HEK293T (cell line): ENCODE data around the gene FZD10.

Experiments used
- CTCF ChIA-PET: fragments of 350-600 bp; formaldehyde crosslinking; extraction: SDS; loops from one replicate; lab custom pipeline; 2021; ENCODE audit warnings: antibody characterized with exemption, inconsistent platforms; lab: Yijun Ruan, JAX
- POLR2A ChIA-PET: fragments of 350-600 bp; formaldehyde crosslinking; extraction: SDS; loops from one replicate; lab custom pipeline; 2020; ENCODE audit warnings: antibody characterized with exemption, inconsistent platforms; lab: Yijun Ruan, JAX
- DNase-seq: peaks from one replicate; pipeline ENCODE4 v3.0.0; 2012; ENCODE audit warnings: mixed read lengths; ENCODE audit errors: extremely low spot score
- ARNT ChIP-seq: fragments of 450-650 bp; IDR thresholded peaks from 2 replicates; pipeline ENCODE4 v1.6.1; 2017; ENCODE audit warnings: mild to moderate bottlenecking
- BHLHE40 ChIP-seq: fragments of 450-650 bp; IDR thresholded peaks from 2 replicates; pipeline ENCODE4 v1.6.1; 2016; ENCODE audit warnings: mild to moderate bottlenecking, moderate library complexity, borderline replicate concordance
- CTBP1 ChIP-seq: fragments of 450-650 bp; IDR thresholded peaks from 2 replicates; pipeline ENCODE4 v1.6.1; 2016; ENCODE audit warnings: borderline replicate concordance
- ELF4 ChIP-seq: fragments of 450-650 bp; IDR thresholded peaks from 2 replicates; pipeline ENCODE4 v1.6.1; 2017; ENCODE audit warnings: antibody characterized with exemption
- FOXA1 ChIP-seq: fragments of 450-650 bp; IDR thresholded peaks from 2 replicates; pipeline ENCODE4 v1.6.1; 2016; ENCODE audit warnings: mild to moderate bottlenecking
- FOXK2 ChIP-seq: fragments of 450-650 bp; IDR thresholded peaks from 2 replicates; pipeline ENCODE4 v1.6.1; 2016; ENCODE audit warnings: mild to moderate bottlenecking
- FOXM1 ChIP-seq: fragments of 450-650 bp; IDR thresholded peaks from 2 replicates; pipeline ENCODE4 v1.6.1; 2017; ENCODE audit warnings: mild to moderate bottlenecking, borderline replicate concordance
- HDGF ChIP-seq: fragments of 450-650 bp; IDR thresholded peaks from 2 replicates; pipeline ENCODE4 v1.6.1; 2017; ENCODE audit warnings: antibody characterized with exemption, borderline replicate concordance
- L3MBTL2 ChIP-seq: fragments of 450-650 bp; conservative IDR thresholded peaks from 2 replicates; pipeline ENCODE4 v1.6.1; 2016; ENCODE audit warnings: mild to moderate bottlenecking
- LEF1 ChIP-seq: fragments of 450-650 bp; IDR thresholded peaks from 2 replicates; pipeline ENCODE4 v1.6.1; 2017; ENCODE audit warnings: mild to moderate bottlenecking, borderline replicate concordance
- NFRKB ChIP-seq: fragments of 450-650 bp; IDR thresholded peaks from 2 replicates; pipeline ENCODE4 v1.6.1; 2016; ENCODE audit warnings: mild to moderate bottlenecking, moderate library complexity
- PKNOX1 ChIP-seq: fragments of 450-650 bp; IDR thresholded peaks from 2 replicates; pipeline ENCODE4 v1.6.1; 2016
- SP1 ChIP-seq: fragments of 450-650 bp; IDR thresholded peaks from 2 replicates; pipeline ENCODE4 v1.6.1; 2017
- SUZ12 ChIP-seq: fragments of 450-650 bp; IDR thresholded peaks from 2 replicates; pipeline ENCODE4 v1.6.1; 2016; ENCODE audit warnings: mild to moderate bottlenecking
- TARDBP ChIP-seq: fragments of 450-650 bp; IDR thresholded peaks from 2 replicates; pipeline ENCODE4 v1.6.1; 2016
- ZNF384 ChIP-seq: fragments of 450-650 bp; IDR thresholded peaks from 2 replicates; pipeline ENCODE4 v1.6.1; 2016

The FZD10 gene

DNA sequence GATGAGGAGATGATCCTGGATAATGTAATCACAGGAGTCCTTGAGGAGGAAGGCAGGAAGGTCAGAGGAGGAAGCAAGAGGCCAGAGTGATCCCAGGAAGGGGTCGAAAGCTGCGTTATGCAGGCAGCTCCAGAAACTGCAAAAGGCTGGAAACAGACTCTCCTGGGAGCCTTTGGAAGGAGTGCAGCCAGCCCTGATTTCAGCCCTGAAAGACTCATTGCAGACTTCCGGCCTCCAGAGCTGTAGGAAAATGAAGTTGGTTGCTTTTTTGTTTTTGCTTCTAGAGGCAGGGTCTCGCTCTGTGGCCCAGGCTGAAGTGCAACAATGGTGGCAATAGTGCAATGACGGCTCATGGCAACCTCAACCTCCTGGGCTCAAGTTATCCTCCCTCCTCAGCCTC lies 44.6 kb upstream of the FZD10 start:
- POLR2A ChIA-PET = no interaction called here
- no peak for DNase-seq
- CTCF ChIA-PET = no interaction called here
- TF ChIP-seq FOXK2 (no peak), LEF1 (no peak), ARNT (no peak), FOXA1 (no peak), BHLHE40 (no peak), ELF4 (no peak), TARDBP (no peak), SUZ12 (no peak), FOXM1 (no peak), L3MBTL2 (no peak), PKNOX1 (no peak), SP1 (no peak), NFRKB (no peak), ZNF384 (no peak), HDGF (no peak), CTBP1 (no peak)

GRCh38 chr12:130118181-130118580 lies 44.1 kb upstream of the FZD10 start:
- ChIA-PET POLR2A (no interaction called here), CTCF (no interaction called here)
- TF ChIP-seq BHLHE40 (no peak), NFRKB (no peak), ELF4 (no peak), FOXK2 (no peak), L3MBTL2 (no peak), SUZ12 (no peak)
- DNase-seq = no peak

GRCh38 chr12:130119241-130119861 lies 42.9 kb upstream of the FZD10 start:
- TF ChIP-seq HDGF = no peak
- TF ChIP-seq SUZ12 = no peak
- TF ChIP-seq FOXM1 = no peak
- no peak for TF ChIP-seq FOXA1
- no peak for TF ChIP-seq BHLHE40
- no peak for TF ChIP-seq ELF4
- TF ChIP-seq CTBP1 = no peak
- TF ChIP-seq L3MBTL2 = no peak
- TF ChIP-seq ARNT = no peak
- no peak for TF ChIP-seq NFRKB
- no peak for TF ChIP-seq ZNF384
- TF ChIP-seq LEF1 = no peak
- DNase-seq = no peak
- ChIA-PET CTCF (no interaction called here), POLR2A (no interaction called here)

GRCh38 chr12:130120012-130120805 lies 42.1 kb upstream of the FZD10 start:
- TF ChIP-seq SUZ12 (no peak), LEF1 (no peak), PKNOX1 (no peak), HDGF (no peak), FOXK2 (no peak), CTBP1 (no peak), ARNT (no peak), BHLHE40 (no peak), TARDBP (no peak), NFRKB (no peak), FOXM1 (no peak), SP1 (no peak), FOXA1 (no peak), ZNF384 (no peak), ELF4 (no peak), L3MBTL2 (no peak)
- POLR2A ChIA-PET = no interaction called here
- CTCF ChIA-PET = no interaction called here

DNA sequence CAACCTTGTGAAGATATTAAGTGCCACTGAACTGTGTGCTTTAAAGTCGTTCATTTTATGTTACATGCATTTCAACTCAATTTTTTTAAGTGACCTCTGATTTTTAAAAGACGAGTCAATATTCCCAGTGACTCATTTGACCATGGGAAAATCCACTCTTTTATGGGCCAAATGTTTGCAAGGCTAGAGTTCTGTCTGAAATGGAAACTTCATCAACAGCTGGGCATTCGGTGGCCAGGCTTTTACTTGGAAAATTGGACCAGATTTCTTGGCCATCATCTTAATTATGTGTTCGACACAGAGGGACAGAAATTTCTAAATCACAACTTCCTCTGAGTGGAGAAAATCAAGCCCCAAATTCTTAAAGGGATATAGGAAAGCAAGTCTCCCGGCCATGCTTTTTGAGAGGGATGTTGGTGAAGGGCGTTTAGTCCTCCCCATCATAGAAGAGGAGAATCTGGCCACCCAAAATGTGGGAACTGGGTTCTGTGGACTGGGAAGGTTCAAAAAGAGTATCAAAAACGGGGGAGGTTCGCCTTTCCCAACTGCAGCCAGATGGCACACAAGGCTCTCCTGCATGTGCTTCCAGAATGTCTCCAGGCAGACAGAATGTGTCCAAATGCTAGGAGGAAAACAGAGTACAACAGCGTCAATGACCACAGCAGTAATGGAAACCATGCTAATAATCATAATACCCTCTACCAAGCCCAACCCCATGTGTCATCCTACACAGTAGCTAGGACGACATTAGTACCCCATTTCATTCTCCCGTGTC lies 40.9 kb upstream of the FZD10 start:
- no peak for DNase-seq
- POLR2A ChIA-PET = no interaction called here
- CTCF ChIA-PET = no interaction called here
- TF ChIP-seq ZNF384 (no peak), FOXM1 (no peak), SP1 (no peak)

More at GRCh38 chr12:130120012-130120805, 42.1 kb upstream of the FZD10 start:
- DNase-seq = no peak

GRCh38 chr12:130122356-130122755 lies 39.9 kb upstream of the FZD10 start:
- DNase-seq = no peak
- POLR2A ChIA-PET = no interaction called here
- CTCF ChIA-PET = no interaction called here
- TF ChIP-seq TARDBP = no peak
- TF ChIP-seq CTBP1 = no peak
- TF ChIP-seq SP1 = no peak
- TF ChIP-seq LEF1 = no peak
- no peak for TF ChIP-seq HDGF
- TF ChIP-seq SUZ12 = no peak
- no peak for TF ChIP-seq FOXA1
- no peak for TF ChIP-seq FOXK2
- no peak for TF ChIP-seq ZNF384
- TF ChIP-seq BHLHE40 = no peak
- TF ChIP-seq FOXM1 = no peak
- TF ChIP-seq L3MBTL2 = no peak
- no peak for TF ChIP-seq PKNOX1
